RPMI8226 (cell line): ENCODE measurements around the gene TAF3.
"Not testable (repeated sequence)": the region's sequence is repeated elsewhere in the genome, so short reads cannot be mapped to it uniquely, and the experiment has no call there.

Experiments
- DNase-seq: peaks from one replicate; pipeline ENCODE4 v3.0.0-alpha.2; 2015

Gene TAF3

DNA sequence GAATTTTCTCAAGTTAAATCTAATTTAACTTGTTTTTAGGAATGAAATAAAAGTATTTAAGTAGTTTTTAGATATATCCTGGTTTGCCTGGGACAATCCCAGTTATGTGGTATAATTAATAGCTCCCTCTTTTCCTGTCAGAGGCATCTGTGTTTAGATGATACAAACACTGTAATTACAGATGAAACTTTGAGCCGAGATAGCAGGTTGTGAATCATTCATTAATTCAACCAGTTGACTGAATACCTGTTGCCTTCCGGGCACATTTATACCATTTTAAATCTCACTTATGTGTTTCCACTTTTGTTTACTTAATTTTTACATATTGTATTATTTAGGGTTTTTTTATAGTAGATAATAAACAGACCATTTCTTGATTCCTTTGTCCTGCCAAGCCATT lies 154.1 kb downstream of the TAF3 start:
- no peak for DNase-seq

DNA sequence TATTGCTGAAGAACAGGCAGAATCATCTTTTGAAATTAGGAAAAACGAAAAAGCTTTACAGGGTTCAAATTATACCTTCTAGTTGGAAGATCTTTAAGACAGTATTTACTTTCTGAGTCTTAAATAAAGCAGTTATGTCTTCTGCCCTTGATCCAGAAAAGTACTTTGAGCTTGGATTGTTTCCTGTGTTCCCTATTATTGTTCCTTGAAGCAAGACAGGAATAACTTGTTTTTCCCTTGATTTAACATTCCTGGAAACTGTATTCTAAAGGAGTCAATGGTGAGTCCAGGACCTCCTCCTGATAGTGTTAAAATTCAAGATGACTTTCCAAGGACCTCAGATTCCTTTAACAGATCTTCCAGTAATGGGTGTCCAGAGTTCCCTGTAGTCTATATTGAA lies 161.9 kb downstream of the TAF3 start:
- DNase-seq, result no peak

DNA sequence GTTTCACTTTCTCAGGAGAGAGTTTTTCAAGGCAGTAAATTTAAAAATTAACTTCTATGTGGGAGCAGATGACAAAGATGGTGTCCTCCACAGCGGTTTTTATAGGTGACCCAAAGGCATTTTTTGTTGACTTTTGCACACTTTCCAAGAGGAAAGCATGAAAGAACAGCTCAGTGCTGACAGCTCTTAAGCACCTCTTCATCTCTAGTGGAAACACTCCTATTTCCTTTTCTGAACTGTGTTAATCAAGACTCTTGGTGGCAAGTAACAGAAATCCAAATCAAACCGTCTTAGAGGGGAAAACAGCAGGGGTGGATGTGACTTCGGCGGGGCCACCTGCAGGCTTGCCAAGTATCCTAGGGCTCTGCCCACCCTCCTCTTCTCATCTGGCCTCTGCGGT lies 164.4 kb downstream of the TAF3 start:
- DNase-seq, result no peak

DNA sequence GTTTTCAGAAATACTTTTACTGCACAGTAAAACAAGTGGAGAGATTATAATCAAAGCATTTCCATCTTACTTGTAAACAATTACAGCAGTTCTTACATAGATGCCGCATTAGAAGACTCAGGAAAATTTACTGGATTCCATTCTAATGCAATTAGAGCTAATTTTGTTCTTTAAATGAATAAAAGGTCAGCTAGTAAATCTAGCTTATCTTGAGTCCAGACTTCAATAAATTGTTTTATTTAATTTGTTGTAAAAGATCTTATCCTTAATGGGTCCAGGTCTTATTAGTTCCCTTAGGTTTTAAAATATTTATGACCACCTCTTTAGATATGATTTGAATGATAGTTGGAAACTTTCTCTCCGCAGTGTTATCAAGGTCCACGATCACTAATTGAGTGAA lies 166.0 kb downstream of the TAF3 start:
- DNase-seq, result no peak

DNA sequence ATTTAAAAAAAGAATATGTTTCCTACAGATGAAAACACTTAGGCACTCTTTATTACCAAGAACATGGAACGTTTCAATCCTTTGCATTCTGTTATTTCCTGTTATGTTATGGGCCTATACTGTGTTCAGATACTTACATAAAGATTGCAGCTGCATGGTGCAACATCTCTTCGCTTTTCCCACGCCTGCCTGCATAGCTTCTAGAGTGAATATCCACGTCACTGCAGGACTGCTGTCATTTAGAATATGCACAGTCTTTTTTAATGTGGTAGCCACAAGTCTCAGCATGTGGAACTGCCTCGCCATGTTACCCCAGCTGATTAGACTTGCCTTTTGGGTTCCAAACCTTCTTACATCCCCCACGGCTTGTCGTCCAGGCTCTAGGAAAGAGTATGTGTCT lies 166.6 kb downstream of the TAF3 start:
- DNase-seq, result no peak

DNA sequence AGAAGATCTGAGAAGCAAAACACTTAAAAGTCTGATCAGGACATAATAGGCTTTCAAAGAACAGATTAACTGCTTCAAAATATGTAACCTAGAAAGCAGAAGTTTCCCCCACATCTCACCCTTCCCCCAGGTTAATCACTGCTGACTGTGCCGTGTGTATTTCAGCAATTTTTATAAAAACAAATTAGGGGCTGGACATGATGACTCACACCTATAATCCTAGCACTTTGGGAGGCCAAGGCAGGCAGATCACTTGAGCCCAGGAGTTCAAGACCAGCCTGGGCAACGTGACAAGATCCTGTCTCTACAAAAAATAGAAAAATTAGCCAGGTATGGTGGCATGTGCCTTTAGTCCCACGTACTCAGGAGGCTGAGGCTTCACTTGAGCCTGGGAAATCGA lies 168.5 kb downstream of the TAF3 start:
- DNase-seq, result no peak

DNA sequence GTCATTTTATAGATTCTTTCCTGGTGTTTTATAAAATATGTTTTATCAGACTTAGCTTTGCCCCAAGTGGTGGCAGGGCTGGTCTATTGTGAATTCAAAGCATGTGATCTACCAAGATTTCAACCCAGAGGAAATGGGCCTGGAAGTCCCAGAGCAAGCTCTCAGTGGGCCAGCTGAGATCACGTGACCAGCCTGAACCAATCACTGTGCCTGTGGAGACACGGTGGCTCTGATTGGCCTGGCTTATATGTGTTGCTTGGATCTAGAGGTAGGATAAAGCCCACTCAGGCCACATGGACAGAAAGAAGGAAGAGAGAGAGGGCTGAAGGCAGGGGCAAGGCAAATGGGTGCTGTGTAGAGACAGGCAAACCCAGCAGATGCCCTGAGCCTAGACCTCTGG lies 170.7 kb downstream of the TAF3 start:
- no peak for DNase-seq

DNA sequence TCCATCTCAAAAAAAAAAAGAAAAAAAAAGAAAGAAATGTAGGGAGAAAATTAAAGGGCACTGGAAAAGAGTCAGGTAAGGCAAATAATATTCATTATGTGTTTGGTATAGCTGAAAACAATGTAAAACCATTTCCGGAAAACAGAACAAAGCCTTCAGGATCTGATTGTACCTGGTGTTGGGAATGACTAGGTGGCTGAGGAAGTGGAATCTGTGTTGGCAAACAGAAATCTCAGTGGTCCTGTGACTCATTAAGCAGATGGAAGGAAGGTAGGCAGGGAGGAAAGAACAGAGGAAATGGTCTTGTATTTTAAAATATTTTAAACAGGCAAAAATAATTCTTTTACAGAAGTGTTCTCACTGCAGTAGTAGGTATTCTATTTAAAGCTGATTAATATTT lies 180.5 kb downstream of the TAF3 start:
- no peak for DNase-seq

DNA sequence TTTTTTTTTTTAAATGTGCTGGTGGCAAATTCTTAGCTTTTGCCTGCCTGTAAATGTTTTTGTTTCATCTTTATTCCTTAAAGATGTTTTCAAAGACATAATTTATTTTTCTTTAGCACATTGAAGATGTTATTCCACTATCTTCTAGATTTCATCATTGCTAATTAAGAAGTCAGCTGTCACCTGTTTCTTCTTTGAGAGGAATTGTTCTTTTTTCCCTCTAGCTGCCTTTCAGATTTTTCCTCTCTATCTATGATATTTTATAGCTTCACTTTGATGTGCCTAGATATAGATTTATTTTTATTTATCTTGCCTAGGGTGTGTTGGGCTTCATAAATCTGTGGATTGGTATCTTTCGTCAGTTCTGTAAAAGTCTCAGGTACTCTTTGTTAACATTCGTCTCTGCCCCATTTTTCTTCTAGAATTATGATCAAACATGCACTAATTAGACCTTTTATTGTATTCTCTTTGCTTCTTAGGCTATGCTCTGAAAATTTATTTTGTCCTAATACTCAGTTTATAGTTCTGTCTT lies 186.2 kb downstream of the TAF3 start:
- no peak for DNase-seq

DNA sequence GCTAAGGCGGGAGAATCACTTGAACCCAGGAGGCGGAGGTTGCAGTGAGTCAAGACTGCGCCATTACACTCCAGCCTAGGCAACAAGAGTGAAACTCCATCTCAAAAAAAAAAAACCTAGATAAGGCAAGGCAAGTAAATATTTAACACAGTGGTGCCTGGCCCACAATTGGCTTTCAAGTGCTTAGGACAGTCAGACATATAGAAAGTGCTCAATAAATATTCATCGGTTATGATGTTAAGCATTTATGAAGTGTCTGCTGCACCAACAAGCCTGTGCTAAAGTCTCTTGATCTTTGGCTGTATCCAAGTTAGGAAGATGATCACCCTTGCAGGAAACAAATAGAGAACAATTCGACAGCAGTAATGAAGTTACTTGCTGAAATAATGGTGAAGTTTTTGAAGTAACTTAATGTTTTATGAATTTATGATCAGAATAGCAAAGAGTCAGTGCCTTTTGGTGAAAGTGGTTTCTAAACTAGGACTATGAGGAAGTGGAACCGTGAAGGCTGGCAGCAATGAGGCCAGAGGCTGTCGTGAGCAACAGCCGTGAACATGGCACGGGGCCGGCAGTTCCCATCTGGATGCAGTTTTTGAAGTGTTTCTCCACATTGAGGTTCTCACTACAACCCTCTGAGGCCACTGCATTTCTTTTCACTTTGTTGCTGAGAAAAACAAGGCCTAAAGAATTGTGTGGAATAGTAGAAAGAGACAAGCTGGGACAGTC lies 188.1 kb downstream of the TAF3 start:
- DNase-seq, result peak; percentile 45

DNA sequence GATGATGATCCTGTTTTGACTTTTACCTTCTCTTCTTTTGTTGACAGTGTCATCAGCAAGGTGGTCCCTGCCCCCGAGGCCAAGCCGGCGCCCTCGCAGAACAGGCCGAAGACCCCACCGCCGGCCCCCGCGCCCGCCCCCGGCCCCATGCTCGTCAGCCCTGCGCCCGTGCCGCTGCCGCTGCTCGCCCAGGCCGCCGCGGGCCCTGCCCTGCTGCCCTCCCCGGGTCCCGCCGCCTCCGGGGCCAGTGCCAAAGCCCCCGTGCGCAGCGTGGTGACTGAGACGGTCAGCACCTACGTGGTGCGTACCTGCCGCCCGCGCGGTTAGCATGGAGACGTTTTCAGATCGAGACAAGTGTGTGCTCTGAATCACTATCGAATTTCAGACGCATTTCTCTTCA lies 190.7 kb downstream of the TAF3 start:
- no peak for DNase-seq

DNA sequence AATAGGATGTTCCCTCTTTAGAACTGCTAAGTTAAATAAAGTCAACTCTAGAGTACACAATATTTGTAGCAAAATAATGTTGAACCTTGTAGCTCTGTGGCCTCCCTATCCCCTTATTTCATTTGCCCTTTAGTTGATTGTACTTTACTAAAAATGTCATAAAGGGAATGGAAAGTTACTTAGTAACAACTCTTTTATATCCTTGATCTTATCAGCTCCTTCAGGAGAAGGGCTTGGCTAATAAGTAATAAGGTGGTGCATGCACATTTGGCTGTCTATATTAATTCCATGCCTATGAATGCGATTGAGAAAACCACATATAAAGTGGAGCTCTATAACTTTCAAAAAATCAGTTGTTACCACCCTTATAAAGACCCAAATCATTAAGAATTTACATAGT lies 194.7 kb downstream of the TAF3 start:
- no peak for DNase-seq

DNA sequence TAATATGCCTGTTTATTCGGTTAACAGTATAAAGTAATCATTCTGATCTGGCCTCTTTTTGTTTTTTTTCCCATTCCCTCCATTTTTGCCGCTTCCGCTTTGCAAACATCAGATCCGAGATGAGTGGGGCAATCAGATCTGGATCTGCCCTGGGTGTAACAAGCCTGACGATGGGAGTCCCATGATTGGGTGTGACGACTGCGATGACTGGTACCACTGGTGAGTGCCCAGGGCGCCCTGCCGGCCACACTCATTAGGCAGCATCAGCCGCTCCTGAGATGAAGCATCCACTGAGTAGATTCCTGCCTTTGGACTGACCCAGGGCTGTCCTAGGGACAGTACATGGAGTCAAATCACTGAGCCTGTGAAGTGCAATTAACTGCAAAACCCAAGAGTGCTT lies 195.3 kb downstream of the TAF3 start:
- no peak for DNase-seq

DNA sequence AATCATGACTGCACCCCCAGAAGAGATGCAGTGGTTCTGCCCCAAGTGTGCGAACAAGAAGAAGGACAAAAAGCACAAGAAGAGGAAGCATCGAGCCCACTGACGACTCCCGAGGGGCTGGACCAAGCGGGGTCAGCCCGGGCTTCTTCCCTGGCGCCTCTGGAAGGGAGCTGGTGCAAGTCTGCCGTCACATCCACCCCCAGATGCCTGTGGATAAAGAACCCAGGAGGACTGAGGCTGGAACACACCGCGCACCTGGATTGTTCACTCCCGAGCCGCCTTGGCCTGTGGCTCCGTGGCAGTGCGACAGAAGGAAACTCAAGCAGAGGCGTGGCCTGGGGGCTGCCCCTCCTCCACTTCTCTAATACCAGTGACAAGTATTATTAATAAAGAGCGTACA lies 196.3 kb downstream of the TAF3 start:
- DNase-seq, result no peak

DNA sequence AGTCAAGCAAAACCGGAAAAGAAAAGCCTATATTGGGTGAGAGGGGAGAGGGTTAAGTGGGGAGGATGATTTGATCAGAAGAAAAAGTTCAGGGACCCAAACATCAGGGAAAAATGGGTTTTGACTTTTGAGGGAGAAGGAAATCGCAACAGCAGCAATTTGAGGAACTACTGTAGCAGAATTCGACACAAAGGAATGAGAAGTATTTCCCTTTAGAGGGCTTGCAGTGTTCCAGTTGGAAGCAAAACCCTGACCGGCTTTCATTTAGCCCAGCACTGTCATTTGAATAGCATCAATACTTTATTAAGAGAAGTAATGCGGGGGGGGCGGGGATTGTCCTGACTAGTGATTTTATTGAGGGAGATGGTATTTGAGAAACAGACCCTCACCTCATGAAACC lies 199.0 kb downstream of the TAF3 start:
- no peak for DNase-seq

DNA sequence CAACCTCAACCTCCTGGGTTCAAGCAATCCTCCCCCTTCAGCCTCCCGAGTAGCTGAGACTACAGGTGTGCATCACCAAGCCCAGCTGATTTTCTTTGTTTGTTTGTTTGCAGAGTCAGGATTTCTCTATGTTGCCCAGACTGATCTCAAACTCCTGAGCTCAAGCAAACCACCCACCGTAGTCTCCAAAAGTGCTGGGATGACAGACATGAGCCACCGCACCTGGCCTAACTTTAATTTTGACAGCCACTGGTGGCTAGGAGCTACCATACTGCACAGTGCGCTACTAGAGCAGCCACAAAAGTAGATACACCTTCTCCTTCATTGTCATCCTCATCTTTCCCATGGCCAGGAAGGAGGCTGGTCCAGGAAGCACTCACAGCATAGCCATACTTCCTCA lies 205.0 kb downstream of the TAF3 start:
- DNase-seq, result no peak

DNA sequence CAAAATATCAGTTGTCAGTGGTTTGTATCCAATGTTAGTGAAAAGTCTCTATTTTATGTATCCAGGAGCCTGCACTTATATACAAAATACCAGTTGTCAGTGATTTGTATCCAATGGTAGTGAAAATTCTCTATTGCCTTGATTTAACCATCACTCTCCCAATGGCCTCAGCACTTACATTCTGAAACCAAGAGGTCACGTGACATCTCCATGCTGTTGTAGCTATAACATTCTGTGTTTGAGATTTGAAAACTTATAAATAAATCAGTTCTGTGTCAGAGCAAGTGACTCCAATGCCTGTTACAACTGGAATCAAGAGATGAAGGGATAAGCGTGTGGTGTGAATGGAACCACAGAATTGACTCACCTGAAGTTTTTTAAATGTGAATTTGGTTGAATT lies 205.5 kb downstream of the TAF3 start:
- DNase-seq, result no peak

DNA sequence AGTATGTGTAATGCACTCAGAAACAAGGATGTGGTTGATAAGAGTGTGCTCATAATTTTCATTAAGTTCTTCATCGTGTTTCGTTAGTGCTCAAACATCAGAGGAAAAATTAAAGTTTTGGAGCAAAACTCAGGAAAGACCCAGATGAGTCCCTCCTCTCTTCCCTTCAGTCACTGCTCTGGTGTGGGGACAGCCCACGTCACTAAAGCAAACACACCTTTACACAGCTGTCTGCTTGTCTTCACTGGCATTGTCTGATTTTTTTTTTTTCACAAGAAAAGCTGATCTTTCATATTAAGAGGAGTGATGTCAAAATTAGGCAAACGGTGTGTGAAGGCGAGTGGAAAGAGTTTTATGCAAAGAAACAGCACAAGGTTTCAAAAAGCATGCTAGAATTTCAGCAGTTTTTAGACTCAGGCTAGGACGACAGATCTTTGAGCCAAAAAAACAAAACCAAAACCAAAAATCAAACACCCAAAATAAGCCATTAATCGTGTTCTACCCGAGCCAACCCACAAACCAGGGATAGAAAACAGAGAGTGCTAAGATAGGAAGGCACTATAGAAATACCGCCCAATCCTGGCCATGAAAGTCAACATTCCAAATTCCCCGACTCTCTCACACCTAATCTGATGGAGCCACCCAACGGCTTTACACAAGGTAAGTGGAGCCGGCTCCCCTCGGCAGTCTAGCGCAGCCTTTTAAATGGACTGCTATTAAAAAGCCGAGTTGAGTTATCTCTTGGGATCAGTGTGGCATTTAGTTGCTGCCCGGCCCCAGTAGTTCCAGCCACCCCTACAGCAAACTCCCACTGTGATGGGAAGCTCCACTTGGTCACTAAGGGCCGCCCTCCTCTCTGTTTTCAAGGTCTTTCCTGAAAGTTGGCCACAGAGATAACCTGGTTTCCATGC lies 208.3 kb downstream of the TAF3 start:
- no peak for DNase-seq

DNA sequence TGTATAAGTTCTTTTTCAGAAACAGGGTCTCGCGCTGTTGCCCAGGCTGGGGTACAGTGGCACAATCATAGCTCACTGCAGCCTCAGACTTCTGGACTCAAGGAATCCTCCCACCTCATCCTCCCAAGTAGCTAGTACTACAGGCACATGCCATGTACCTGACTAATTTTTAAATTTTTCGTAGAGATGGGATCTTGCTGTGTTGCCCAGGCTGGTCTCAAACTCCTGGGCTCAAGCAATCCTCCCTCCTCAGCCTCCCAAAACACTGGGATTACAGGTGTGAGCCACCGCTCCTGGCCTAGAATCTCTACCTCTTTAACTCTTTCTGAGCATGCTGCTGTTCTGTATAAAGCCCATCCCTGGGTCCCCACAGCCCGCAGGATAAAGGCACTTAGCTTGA lies 212.9 kb downstream of the TAF3 start:
- DNase-seq, result not testable (repeated sequence)

DNA sequence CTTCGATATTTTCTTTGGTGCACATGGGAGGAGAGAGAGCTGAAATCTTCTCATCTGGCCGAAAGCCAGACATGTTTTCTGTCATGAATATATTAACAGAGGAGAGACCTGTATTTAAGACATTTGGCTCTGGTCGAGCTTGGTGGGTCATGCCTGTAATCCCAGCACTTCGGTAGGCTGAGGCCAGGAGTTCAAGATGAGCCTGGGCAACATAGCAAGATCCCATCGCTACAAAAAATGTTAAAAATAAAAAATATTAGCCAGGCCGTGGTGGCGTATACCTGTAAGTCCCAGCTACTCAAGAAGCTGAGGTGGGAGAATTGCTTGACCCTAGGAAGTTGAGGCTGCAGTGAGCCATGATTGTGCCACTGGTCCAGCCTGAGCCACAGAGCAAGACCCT lies 214.3 kb downstream of the TAF3 start:
- DNase-seq, result no peak

DNA sequence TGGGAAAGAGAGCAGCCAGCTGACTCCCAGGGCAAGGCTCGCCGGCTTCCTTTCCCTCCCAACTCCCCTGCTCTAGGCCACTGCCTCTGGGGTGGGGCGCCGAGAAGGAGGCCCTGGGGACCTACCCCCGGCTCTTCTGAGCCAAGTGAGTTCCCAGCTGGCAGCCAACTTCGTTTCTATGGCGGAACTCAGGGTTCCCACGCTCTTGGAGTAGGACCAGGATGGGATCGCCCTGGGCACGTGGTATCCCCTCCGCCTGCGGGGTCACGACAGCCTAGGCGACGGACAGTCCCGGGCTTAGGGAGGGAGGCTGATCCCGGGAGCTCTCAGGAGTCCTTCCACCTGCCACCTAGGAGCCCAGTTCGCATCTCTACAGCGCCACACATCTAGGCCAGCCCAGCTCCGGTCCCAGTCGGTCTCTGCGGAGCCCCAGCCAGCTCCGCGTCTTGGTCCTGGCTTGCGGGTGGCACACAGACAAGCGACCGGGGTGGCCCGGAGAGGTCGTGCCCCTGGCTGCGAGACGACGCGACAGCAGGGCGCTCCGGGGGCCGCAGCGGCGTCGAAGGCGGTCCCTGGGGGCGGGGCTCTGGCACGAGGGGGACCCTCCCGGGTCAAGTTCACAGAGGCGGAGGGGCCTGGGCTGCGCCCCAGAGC lies 215.6 kb downstream of the TAF3 start:
- no peak for DNase-seq

DNA sequence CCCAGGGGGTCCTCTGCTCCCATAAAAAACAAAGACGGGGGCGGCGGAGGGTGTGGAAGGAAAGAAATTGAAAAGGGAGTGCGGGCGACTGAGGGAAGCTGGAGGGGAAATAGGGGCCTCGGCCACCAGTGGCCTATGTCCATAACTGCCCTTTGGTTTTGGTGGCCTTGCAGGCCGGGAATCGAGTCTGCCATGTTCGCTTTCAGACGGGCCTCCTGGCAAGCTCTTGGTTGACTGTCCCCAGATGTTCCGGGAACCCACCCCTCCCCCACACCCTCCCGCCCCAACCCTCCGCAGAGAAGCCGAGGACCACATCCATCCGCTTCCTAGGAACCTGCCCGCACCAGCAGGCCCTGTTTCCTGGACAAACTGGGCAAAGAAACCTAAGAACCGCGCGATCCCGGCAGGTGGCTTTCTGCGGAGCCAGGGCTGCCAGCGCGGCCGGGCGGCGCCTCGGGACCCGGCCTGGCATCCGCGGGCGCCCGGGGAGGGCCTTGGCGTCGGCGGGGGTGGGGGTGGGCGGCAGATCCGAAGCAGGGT lies 216.2 kb downstream of the TAF3 start:
- no peak for DNase-seq

DNA sequence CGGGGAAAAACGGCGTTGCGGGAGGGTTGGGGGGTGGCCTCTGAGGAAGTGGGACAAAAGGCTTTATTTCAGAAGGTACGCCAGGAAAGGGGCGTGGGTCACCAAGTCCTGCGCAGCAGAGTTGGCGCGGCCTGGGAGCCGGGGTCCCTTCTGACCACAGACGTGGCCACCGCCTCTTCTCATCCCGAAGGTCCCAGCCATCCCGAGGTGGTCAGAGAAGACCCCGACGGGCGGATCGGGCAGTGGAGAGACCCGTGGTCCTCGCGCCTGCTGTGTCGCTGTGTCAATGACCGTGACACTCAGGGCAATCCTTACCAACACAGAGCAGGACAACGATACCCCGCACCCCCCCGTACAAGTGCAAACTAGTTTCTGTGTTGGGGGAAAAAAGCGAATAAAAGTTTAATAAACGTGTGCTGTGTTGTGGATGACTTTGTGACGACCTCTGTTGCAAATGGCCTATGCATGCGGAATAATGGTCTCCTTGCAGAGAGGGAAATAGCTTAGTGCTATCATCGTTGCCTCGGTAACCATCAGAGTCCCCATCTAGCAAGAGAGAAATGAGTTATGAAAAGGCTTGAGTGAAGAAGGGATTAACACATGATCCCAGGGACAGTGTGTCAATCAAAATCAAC lies 216.8 kb downstream of the TAF3 start:
- no peak for DNase-seq
